Right lobe of liver (tissue), 6 donors: ENCODE results near the gene PKD1. TPM values are rescaled to one million over a fixed set of nuclear protein-coding genes. Genes with fewer than 3 reads are reported as not detected.
A peak's percentile ranks its signal among the peaks of the same experiment; 100 is the strongest.

Experiments
- ATAC-seq, 4 donors: fragments of 200-7000 bp; cut with Tn5 transposase; one replicate each; pipeline ENCODE4 v1.9.1; 2020; ENCODE audit warnings: mild to moderate bottlenecking in 4 of 4, moderate library complexity in 4 of 4
- DNase-seq, 3 donors: peaks; one replicate each; pipeline ENCODE4 v3.0.0-alpha.2; 2020
- H3K27ac ChIP-seq, 3 donors: fragments of 200-600 bp; one replicate each; pipeline ENCODE4 v1.8.0; 2022
- H3K27me3 ChIP-seq, 2 donors: fragments of 200-600 bp; one replicate each; pipeline ENCODE4 v1.8.0; 2022
- H3K36me3 ChIP-seq, 4 donors: fragments of 200-600 bp; sonication (generic) in 1 of 4; one replicate each; pipeline versions ENCODE4 v1.5.1 to v1.8.0; 2017 to 2022; ENCODE audit warnings: control low read depth in 1 of 4
- H3K4me1 ChIP-seq, 4 donors: fragments of 200-600 bp; sonication (generic) in 1 of 4; one replicate each; pipeline versions ENCODE4 v1.5.1 to v1.8.0; 2017 to 2022; ENCODE audit warnings: control low read depth in 1 of 4
- H3K4me3 ChIP-seq, 3 donors: fragments of 200-600 bp; one replicate each; pipeline ENCODE4 v1.8.0; 2022
- H3K9me3 ChIP-seq, 4 donors: fragments of 200-600 bp; sonication (generic) in 1 of 4; one replicate each; pipeline versions ENCODE4 v1.5.1 to v1.8.0; 2017 to 2022; ENCODE audit warnings: control low read depth in 1 of 4
- CTCF ChIP-seq, 4 donors: fragments of 200-600 bp in 3 of 4; fragments of 450-650 bp in 1 of 4; IDR thresholded peaks; one replicate each; pipeline versions ENCODE4 v1.5.1 to v1.8.0; 2016 to 2022; ENCODE audit warnings: antibody characterized with exemption in 4 of 4, mild to moderate bottlenecking in 2 of 4
- POLR2A ChIP-seq: fragments of 450-650 bp; IDR thresholded peaks from one replicate; pipeline ENCODE4 v1.6.1; 2017; ENCODE audit warnings: antibody characterized with exemption, mild to moderate bottlenecking
- WGBS: methylation state at CpG from one replicate; pipeline ENCODE4 v1.1.6; 2018; ENCODE audit warnings: low coverage, low lambda C conversion rate; ENCODE audit not compliant: insufficient coverage; ENCODE audit errors: missing lambda C conversion rate; 5-methylcytosine and 5-hydroxymethylcytosine counted together
- intact Hi-C, 2 donors: fragments of 100-400 bp; cut with DNase I; formaldehyde crosslinking; loops; one replicate each; pipeline versions ENCODE4 v1.11.2 to v1.14.1; 2022
- total RNA-seq, 6 experiments: library from RNA; depleted of rRNA in 2 of 6; stranded (reverse); fragments of >200 nt in 2 of 6; fragmentation: NEBNext Ultra II Directional in 3 of 6; extraction: Animal tissue kit (Norgen Biotek cat#: 25700) in 3 of 6; gene quantifications; one replicate each; pipeline versions ENCODE4 v1.1.0 to v1.2.4, GENCODE V29; 2016 to 2023
- donor health status: DM: no; HTN: yes; CAD: no.
- donor health status: DM: no; HTN: no; CAD: no.
- donor health status: DM: no; HTN: no; CAD: no.
- donor health status: DM: no; HTN: yes; CAD: no.
- donor health status: DM: no; HTN: yes; CAD: no.

PKD1 gene
- total RNA-seq, 6 experiments from 2014 or later = 28.5 to 58.2 (median 42.8) TPM

GRCh38 chr16:2046893-2047329 is 88.8 kb downstream of the PKD1 start:
- Histone ChIP-seq H3K27me3 (no peaks in the 10 kb centered on the region), H3K27ac (peak overlapping the region; percentile 8 to 61 (median 58)), H3K9me3 (no peaks in the 10 kb centered on the region), H3K4me3 (peak overlapping the region; percentile 79 to 100 (median 98)), H3K4me1 (peaks cover 0 to 32% (median 14%) of the 10 kb centered on the region in 4 donors), H3K36me3 (peaks cover 0 to 21% (median 0%) of the 10 kb centered on the region in 4 donors)
- intact Hi-C loops = no loop called here
- TF ChIP-seq POLR2A (no peak), CTCF (IDR thresholded peaks at IDR 0.05) (no peak)
- peak in 1 of 3 donors; percentile 47 for DNase-seq
- no peak for ATAC-seq
- whole genome bisulfite sequencing = 0% methylated on average over 4 of the region's 8 CpGs

GRCh38 chr16:2045965-2046892 is 89.5 kb downstream of the PKD1 start:
- H3K27me3 ChIP-seq = no peaks in the 10 kb centered on the region
- intact Hi-C loops = no loop called here
- peak overlapping the region in 1 of 3 donors; percentile 100 for H3K4me3 ChIP-seq
- 66% methylated on average over 11 of the region's 21 CpGs for WGBS
- no peaks in the 10 kb centered on the region for H3K9me3 ChIP-seq
- peaks cover 0 to 14% (median 0%) of the 10 kb centered on the region in 4 donors for H3K36me3 ChIP-seq
- DNase-seq (peak in 1 of 3 donors; percentile 43), ATAC-seq (no peak)
- peak overlapping the region in 2 of 3 donors; percentile 58 to 61 for H3K27ac ChIP-seq
- no peak for TF ChIP-seq POLR2A
- TF ChIP-seq CTCF (IDR thresholded peaks at IDR 0.05) = no peak
- peaks cover 0 to 38% (median 17%) of the 10 kb centered on the region in 4 donors for H3K4me1 ChIP-seq

- Histone ChIP-seq H3K36me3 (no peaks in the 10 kb centered on the region), H3K27me3 (no peaks in the 10 kb centered on the region), H3K27ac (no peak overlapping the region), H3K9me3 (no peaks in the 10 kb centered on the region), H3K4me3 (no peak overlapping the region), H3K4me1 (peaks cover 0 to 50% (median 26%) of the 10 kb centered on the region in 4 donors)
- no peak for ATAC-seq
- peak in 2 of 3 donors; percentile 50 to 53 for DNase-seq
- TF ChIP-seq CTCF (IDR thresholded peaks at IDR 0.05) (no peak), POLR2A (no peak)
- WGBS = 60% methylated on average over 1 of the region's 22 CpGs
- intact Hi-C loops = no loop called here
Measured at GRCh38 chr16:2044541-2044940, 91.2 kb downstream of the PKD1 start.

- Histone ChIP-seq H3K4me1 (peaks cover under 1 to 47% (median 24%) of the 10 kb centered on the region in 4 donors), H3K4me3 (no peak overlapping the region), H3K36me3 (no peaks in the 10 kb centered on the region), H3K27ac (no peak overlapping the region), H3K27me3 (no peaks in the 10 kb centered on the region), H3K9me3 (no peaks in the 10 kb centered on the region)
- TF ChIP-seq CTCF (IDR thresholded peaks at IDR 0.05) (no peak), POLR2A (no peak)
- intact Hi-C loops = no loop called here
- ATAC-seq (no peak), DNase-seq (peak in 2 of 3 donors; percentile 46 to 60)
- 53% methylated on average over 12 of the region's 26 CpGs for WGBS
Measured at GRCh38 chr16:2043667-2044451, 91.8 kb downstream of the PKD1 start.
